ENCODE data around the gene VPS51.

The VPS51 gene

DNA sequence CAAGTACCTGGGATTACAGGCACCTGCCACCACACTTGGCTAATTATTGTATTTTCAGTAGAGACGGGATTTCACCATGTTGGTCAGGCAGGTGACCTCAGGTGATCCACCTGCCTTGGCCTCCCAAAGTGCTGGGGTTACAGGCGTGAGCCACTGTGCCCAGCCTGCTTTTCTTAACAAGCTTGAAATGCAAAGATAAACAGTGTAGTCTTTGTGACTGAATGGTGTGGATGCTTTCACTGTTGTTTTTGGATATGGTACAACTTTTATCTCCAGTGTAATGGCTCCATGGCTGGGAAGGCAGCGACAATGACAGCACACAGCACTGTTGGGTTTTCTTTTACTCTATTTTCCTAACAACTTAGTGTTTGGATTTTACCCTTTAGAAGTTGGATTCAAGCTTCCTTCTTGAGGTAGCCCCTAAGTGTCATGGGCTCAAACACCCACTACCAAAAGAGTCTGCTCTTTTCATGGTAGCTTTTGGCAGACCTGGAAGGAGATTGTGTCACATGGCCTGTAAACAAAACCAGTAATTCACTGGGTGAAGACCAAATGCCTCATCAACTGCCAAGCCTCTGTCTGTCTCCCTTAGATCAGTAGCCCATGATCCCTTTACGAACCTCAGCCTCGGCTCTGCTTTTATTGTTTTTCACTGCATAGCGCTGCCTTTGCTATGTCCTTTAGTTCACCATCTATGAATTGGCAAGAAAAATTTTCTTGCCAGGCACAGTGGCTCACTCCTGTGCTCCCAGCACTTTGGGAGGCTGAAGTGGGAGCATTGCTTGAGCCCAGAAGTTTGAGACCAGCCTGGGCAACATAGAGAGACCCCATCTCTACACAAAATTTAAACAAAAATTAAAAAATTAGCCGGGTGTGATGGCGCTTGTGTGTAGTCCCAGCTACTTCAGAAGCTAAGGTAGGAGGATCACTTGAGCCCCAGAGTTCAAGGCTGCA lies 6.4 kb downstream of the VPS51 start:
- Histone ChIP-seq H3K27ac (ENCODE audit: low read depth, low read length, poor library complexity, severe bottlenecking) (no peak overlapping the region), H3K36me3 (ENCODE audit: insufficient read depth, low read length) (peaks cover 21% of the 10 kb centered on the region; the same call in 1 of the 2 replicates), H3K4me3 (ENCODE audit: low read depth, low read length, poor library complexity, severe bottlenecking) (no peak overlapping the region), H3K27me3 (ENCODE audit: insufficient read depth, low read length) (no peaks in the 10 kb centered on the region), H4K20me1 (ENCODE audit: insufficient read depth, low read length) (no peaks in the 10 kb centered on the region), H3F3A (ENCODE audit: insufficient read depth, low read length) (no peaks in the 10 kb centered on the region), H3K79me2 (ENCODE audit: insufficient read depth, low read length) (no peaks in the 10 kb centered on the region; the same call in 1 of the 2 replicates), H3K4me2 (ENCODE audit: low read length) (no peak overlapping the region), H3K4me1 (ENCODE audit: insufficient read depth, low read length, severe bottlenecking) (peaks cover under 1% of the 10 kb centered on the region), H2AFZ (ENCODE audit: low read length) (no peak overlapping the region), H3K9ac (ENCODE audit: low read length) (no peak overlapping the region), H3K9me2 (ENCODE audit: low read depth, low read length) (no peaks in the 10 kb centered on the region), H3K9me3 (ENCODE audit: low read length) (no peaks in the 10 kb centered on the region)
- no peak for TF ChIP-seq EZH2 (IDR thresholded peaks at IDR 0.05; ENCODE audit: borderline replicate concordance, low read length)

DNA sequence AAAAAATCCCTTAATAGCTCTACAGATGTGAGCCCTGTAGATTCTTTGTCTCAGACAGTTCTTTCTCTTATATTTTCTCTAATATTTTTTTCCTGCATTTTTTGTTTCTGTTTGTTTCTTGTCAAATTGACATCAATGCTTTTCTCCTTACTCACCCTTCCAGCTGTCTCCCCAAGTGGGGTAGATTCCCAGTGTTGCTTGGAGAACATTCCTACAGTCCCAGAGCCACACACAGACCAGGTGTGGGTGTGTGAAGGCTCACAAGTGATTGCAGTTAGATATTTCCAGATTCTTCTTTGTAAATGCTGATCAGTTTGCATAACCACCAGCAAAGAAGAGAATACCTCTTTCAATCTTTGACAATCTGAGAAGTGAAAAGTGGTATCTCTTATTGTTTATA lies 7.5 kb downstream of the VPS51 start:
- H3K4me3 ChIP-seq (ENCODE audit: low read depth, low read length, poor library complexity, severe bottlenecking): no peak overlapping the region
- peaks cover 17% of the 10 kb centered on the region; the same call in 1 of the 2 replicates for H3K36me3 ChIP-seq (ENCODE audit: insufficient read depth, low read length)
- H3K9me2 ChIP-seq (ENCODE audit: low read depth, low read length): no peaks in the 10 kb centered on the region
- no peak overlapping the region for H3K27ac ChIP-seq (ENCODE audit: low read depth, low read length, poor library complexity, severe bottlenecking)
- H3F3A ChIP-seq (ENCODE audit: insufficient read depth, low read length): no peaks in the 10 kb centered on the region
- H3K4me2 ChIP-seq (ENCODE audit: low read length): no peak overlapping the region
- H3K9me3 ChIP-seq (ENCODE audit: low read length): no peaks in the 10 kb centered on the region
- no peaks in the 10 kb centered on the region for H3K4me1 ChIP-seq (ENCODE audit: insufficient read depth, low read length, severe bottlenecking)
- no peak overlapping the region for H3K9ac ChIP-seq (ENCODE audit: low read length)
- H2AFZ ChIP-seq (ENCODE audit: low read length): no peak overlapping the region
- H3K27me3 ChIP-seq (ENCODE audit: insufficient read depth, low read length): no peaks in the 10 kb centered on the region
- TF ChIP-seq, protein P1, sequence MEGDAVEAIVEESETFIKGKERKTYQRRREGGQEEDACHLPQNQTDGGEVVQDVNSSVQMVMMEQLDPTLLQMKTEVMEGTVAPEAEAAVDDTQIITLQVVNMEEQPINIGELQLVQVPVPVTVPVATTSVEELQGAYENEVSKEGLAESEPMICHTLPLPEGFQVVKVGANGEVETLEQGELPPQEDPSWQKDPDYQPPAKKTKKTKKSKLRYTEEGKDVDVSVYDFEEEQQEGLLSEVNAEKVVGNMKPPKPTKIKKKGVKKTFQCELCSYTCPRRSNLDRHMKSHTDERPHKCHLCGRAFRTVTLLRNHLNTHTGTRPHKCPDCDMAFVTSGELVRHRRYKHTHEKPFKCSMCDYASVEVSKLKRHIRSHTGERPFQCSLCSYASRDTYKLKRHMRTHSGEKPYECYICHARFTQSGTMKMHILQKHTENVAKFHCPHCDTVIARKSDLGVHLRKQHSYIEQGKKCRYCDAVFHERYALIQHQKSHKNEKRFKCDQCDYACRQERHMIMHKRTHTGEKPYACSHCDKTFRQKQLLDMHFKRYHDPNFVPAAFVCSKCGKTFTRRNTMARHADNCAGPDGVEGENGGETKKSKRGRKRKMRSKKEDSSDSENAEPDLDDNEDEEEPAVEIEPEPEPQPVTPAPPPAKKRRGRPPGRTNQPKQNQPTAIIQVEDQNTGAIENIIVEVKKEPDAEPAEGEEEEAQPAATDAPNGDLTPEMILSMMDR (IDR thresholded peaks at IDR 0.05; ENCODE audit: low read length): no peak
- TF ChIP-seq EZH2 (IDR thresholded peaks at IDR 0.05; ENCODE audit: borderline replicate concordance, low read length): no peak
- H3K79me2 ChIP-seq (ENCODE audit: insufficient read depth, low read length): no peaks in the 10 kb centered on the region; the same call in 1 of the 2 replicates
- H4K20me1 ChIP-seq (ENCODE audit: insufficient read depth, low read length): no peaks in the 10 kb centered on the region

DNA sequence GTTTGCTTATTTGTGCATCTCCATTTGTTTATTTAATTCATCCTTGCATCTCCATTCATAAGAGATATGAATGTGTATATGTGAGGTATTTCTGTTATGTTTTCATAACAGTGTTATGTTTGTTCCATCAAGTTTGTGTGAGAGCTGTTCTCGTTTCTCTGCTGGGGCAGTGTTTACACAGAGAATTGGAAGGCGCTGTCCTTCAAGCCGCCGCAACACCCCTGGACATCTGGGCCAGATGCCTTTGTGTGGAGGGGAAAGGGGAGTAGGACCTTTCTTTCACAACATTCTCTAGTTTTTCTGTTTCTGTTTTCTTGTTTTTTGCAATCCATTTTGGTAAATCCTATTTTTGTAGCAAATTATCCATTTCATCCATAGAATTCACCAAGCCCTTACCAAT lies 8.6 kb downstream of the VPS51 start:
- Histone ChIP-seq H3K36me3 (ENCODE audit: insufficient read depth, low read length) (peaks cover 23% of the 10 kb centered on the region; the same call in 1 of the 2 replicates), H3K9me2 (ENCODE audit: low read depth, low read length) (no peaks in the 10 kb centered on the region), H4K20me1 (ENCODE audit: insufficient read depth, low read length) (no peaks in the 10 kb centered on the region), H3K79me2 (ENCODE audit: insufficient read depth, low read length) (no peaks in the 10 kb centered on the region; the same call in 1 of the 2 replicates), H3K4me3 (ENCODE audit: low read depth, low read length, poor library complexity, severe bottlenecking) (no peak overlapping the region), H3K9ac (ENCODE audit: low read length) (no peak overlapping the region), H3K27ac (ENCODE audit: low read depth, low read length, poor library complexity, severe bottlenecking) (no peak overlapping the region), H3K4me2 (ENCODE audit: low read length) (no peak overlapping the region), H3K4me1 (ENCODE audit: insufficient read depth, low read length, severe bottlenecking) (no peaks in the 10 kb centered on the region), H3K27me3 (ENCODE audit: insufficient read depth, low read length) (no peaks in the 10 kb centered on the region), H2AFZ (ENCODE audit: low read length) (no peak overlapping the region), H3K9me3 (ENCODE audit: low read length) (no peaks in the 10 kb centered on the region), H3F3A (ENCODE audit: insufficient read depth, low read length) (no peaks in the 10 kb centered on the region)
- TF ChIP-seq, protein P1 (IDR thresholded peaks at IDR 0.05; ENCODE audit: low read length): no peak
